Measurements from ENCODE around the gene MYADM.

Gene MYADM

GRCh38 chr19:53885036-53885435 is 17.4 kb downstream of the MYADM start:
- no peak for DNase-seq (ENCODE audit: low read depth, low spot score)

DNA sequence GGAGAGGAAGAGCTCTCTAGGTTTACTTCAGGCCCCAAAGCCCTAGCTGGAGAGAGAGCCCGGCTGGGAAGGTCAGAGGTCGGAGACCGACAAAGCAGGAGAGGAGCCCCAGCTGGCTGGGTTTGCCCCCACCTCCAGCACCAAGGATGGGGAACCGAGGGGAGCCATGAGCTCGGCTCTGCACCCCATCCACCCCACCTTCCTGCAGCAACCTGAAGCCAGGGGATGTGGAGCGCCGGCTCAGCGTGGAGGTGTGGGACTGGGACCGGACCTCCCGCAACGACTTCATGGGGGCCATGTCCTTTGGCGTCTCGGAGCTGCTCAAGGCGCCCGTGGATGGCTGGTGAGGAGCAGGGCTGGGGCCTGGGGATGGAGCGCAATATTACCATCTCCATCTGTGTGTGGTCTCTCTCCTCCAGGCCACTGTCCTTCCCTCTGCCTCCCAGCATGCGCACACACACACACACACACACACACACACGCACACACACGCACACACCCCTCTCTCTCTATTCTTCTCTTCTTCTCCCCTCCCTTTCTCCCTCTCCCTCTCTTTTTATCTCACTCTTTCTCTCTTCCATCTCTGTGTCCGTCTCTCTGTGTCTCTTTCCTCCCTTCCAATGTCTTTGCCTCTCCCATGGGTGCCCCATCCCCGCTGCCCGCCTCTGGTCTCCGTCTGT is 24.8 kb downstream of the MYADM start:
- no peak for DNase-seq (ENCODE audit: low read depth, low spot score)

GRCh38 chr19:53892981-53893325 is 25.3 kb downstream of the MYADM start:
- no peak for DNase-seq (ENCODE audit: low read depth, low spot score)

DNA sequence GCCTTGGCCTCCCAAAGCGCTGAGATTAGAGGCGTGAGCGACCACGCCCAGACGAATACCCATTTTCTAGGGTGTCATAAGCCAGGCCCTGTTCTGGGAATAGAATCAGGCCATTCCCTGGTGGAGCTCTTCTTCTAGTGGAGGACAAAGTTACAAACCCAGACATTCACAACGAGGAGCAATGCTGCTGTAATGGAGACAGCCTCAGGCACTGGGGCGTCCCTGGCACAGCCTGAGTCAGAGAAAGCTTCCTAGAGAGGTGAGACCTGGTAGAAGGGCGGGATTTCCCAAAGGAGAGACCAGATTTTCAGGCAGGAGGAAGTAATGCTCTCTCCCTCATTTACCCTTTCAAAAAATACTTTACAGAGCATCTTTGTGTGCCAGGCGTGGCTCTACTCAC is 27.0 kb downstream of the MYADM start:
- no peak for DNase-seq (ENCODE audit: low read depth, low spot score)

GRCh38 chr19:53896682-53897081 is 29.0 kb downstream of the MYADM start:
- no peak for DNase-seq (ENCODE audit: low read depth, low spot score)

DNA sequence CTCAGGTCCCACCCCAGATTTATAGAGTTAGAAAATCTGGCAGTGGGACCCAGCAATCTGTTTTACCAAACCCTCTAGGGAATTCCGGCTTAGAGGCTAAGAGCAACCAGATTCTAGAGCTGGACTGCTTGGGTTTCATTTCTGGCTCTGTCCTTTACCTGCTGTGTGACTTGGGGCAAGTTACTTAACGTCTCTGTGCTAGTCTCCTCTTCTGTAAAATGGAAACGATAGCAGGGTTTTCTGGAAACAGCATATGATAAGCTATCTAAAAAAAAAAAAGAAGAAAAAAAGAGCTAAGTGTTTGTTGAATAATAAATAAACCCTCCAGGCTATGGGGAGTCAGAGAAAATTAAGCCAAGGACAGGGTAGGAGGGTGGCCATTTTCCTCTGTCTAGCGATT is 29.8 kb downstream of the MYADM start:
- DNase-seq (ENCODE audit: low read depth, low spot score): no peak

GRCh38 chr19:53898166-53898565 is 30.5 kb downstream of the MYADM start:
- DNase-seq (ENCODE audit: low read depth, low spot score): no peak

DNA sequence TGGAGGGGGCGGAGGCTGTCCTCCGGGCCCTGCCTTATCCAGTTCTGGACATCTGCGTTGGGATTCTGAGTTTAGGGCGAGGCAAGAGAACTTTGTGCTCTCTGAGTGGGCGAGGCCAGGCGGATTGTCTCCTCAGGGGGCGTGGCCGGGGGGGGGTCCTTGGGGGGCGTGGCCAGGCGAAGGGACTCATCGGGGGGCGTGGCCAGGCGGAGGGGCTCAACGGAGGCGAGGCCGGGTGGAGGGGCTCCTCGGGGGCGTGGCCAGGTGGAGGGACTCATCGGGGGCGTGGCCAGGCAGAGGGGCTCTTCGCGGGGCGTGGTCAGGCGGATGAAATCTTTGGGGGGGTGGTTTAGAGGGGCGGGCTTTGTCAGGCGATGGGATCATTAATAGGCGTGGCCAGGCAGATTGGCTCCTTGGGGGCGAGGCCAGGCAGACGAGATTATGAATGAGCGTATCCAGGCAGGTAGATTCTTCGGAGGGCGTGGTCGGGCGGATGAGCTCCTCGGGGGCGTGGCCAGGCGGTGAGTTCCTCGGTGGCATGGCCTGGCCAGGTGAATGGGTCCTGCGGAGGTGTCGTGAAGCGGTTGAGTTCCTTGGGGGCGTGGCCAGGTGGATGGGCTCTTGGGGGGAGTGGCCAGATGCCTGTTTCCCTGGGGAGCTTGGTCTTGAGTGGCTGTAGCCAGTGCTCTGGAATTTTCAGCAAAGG is 31.1 kb downstream of the MYADM start:
- DNase-seq (ENCODE audit: low read depth, low spot score): no peak

DNA sequence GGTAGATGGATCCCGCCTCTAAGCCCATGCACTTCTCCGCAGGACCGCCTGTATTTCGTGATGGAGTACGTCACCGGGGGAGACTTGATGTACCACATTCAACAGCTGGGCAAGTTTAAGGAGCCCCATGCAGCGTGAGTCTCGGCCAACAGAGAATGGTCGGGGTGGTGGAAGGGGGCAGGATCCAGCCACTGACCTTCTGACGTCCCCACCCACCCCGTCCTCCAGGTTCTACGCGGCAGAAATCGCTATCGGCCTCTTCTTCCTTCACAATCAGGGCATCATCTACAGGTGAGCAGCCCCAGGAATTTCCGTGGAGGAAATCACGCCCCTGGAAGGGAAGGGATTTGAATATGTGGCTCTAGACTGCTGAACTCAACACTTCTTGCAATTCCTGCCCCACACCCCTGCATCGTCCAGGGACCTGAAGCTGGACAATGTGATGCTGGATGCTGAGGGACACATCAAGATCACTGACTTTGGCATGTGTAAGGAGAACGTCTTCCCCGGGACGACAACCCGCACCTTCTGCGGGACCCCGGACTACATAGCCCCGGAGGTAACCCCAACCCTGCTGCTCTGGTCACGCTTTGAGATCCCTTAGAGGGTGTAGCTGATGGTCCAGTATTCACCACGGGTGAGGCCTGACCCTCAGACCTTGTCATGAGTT is 32.6 kb downstream of the MYADM start:
- no peak for DNase-seq (ENCODE audit: low read depth, low spot score)

- no peak for DNase-seq (ENCODE audit: low read depth, low spot score)
Observed at GRCh38 chr19:53903055-53903680, 35.5 kb downstream of the MYADM start.

DNA sequence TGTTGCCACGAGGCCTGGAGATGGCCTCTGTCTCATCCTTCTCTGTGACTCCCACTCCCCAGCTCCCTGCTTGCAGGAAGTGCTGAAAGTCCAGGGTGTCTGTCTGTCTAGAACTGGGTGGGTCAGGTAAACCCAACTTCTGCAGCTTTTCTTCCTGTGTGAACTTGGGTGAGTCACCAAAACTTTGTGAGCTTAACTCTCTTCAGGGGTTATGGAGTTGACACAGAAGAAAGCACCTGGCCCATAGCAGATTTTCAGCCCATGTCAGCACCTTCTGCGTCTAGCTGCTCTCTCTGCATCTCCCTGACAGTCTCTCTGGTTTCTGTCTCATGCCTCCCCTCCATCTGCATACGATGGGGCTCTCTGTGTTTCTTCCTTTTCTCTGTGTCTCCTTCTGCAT is 37.2 kb downstream of the MYADM start:
- no peak for DNase-seq (ENCODE audit: low read depth, low spot score)

- no peak for DNase-seq (ENCODE audit: low read depth, low spot score)
Observed at GRCh38 chr19:53905787-53906186, 38.1 kb downstream of the MYADM start.

DNA sequence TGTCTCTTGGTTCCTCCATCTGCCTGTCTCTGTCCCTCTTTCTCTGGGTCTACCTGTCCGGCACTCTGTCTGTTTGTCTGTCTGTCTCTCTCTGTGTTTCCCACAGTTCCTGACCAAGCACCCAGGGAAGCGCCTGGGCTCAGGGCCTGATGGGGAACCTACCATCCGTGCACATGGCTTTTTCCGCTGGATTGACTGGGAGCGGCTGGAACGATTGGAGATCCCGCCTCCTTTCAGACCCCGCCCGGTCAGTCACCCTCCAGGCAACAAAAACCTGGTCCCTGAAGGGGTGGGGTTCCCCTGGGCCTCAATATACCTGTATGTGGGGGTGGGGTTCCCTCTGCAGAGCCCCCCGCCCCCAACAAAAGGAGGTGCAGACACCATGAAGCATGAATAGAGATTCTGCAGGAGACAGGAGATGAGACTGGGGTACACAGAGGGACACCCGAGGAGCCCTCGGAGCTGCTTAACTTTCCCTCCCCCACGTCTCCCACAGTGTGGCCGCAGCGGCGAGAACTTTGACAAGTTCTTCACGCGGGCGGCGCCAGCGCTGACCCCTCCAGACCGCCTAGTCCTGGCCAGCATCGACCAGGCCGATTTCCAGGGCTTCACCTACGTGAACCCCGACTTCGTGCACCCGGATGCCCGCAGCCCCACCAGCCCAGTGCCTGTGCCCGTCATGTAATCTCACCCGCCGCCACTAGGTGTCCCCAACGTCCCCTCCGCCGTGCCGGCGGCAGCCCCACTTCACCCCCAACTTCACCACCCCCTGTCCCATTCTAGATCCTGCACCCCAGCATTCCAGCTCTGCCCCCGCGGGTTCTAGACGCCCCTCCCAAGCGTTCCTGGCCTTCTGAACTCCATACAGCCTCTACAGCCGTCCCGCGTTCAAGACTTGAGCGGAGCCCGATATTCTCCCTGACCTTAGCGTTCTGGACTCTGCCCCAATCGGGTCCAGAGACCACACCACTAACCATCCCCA is 38.8 kb downstream of the MYADM start:
- DNase-seq (ENCODE audit: low read depth, low spot score): no peak

GRCh38 chr19:53907193-53907581 is 39.5 kb downstream of the MYADM start:
- no peak for DNase-seq (ENCODE audit: low read depth, low spot score)

GRCh38 chr19:53907690-53908089 is 40.0 kb downstream of the MYADM start:
- DNase-seq (ENCODE audit: low read depth, low spot score): no peak

DNA sequence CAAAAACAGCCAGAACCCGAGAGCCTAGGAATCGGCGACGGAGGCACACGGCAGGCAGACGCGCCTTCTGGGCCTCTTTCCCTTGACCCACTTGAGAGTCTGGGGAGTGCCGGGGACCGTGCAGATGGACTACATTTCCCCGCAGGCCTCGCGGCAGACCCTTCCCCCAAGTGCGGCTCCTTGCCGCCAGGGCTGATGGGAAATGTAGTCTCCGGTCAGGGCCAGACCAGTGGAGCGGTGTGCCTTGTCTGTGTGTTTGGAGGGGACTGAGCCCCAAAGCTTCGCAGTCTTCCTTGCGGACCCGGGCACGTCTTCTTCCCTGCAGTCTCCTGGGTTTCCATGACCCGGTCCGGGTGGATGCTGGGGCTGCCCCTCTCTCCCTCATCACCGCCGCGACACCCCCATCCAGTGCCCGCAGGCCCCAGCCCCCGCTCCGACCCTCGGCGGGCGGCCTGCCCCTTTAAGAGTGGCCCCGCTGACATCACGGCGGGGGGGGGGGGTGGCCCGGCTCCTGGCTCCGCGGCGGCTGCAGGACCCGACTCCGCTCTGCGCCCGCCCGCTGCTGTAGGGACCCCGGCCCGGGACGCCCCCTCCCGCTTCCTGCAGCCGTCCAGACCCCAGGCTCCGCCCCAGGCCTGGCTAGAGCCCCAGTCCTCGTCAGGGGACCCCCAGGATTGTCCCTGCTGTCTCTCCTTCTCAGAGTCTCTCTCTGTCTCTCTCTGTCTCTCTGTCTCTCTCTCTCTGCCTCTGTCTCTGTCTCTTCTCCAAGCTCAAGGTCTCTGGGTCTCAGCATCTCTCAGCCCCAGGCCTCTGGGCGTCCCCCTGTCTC is 40.6 kb downstream of the MYADM start:
- no peak for DNase-seq (ENCODE audit: low read depth, low spot score)

DNA sequence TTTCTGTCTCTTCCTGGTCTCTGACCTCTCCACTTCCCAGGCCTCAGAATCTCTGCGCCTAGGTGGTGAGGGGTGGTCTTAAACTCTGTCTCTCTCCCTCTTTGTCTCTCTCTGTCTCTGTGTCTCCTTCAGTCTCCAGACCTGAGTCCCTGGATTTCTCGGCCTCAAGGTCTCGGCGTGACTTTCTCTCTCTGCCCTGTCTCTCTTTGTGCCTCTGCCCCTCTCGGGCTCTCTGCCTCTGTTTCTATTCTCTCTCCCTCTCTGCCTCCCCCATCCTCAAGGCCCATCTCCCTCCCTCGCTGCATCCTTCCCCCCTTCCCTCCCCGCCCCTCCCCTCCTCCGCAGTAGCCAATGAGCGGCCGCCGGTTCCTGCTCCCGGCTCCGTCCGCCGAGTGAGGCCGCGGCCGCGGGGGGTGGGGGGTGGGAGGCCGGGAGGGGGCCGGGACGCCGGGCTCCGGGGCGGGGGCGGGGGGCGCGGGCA is 41.3 kb downstream of the MYADM start, which contains the start of gene CACNG7:
TSS of gene CACNG7 (plus strand) at position 344 of the 481 bp plus-strand sequence. CDS start 3,554 bp downstream, outside the sequence.
- DNase-seq (ENCODE audit: low read depth, low spot score): no peak

GRCh38 chr19:53909471-53910169 is 41.9 kb downstream of the MYADM start:
- no peak for DNase-seq (ENCODE audit: low read depth, low spot score)

DNA sequence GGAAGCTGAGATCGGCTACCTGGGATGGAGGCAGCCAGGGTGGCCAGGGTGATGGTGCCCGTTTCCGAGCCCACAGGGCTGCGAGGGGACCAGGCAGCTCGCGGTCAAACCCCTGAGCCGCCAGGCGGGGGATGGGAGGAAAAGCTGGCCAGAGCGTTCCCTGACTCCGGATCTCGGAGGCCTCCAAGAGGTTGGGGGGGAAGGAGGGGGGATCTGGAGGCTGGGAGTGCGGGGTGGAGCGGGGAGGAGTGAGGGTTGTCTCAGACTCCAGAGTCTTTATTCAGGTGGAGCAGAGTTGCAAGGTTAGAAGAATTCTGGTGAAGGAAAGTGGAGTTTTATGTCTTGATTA is 42.5 kb downstream of the MYADM start:
- DNase-seq (ENCODE audit: low read depth, low spot score): no peak

- no peak for DNase-seq (ENCODE audit: low read depth, low spot score)
Observed at GRCh38 chr19:53912653-53913052, 45.0 kb downstream of the MYADM start.
